GM21526 (cell line): ENCODE measurements around the gene P2RY12.

Experiments
- ATAC-seq: cut with Tn5 transposase; IDR thresholded peaks from one replicate; pipeline ENCODE4 v1.9.1; 2021; ENCODE audit warnings: moderate library complexity; ENCODE audit not compliant: unreplicated experiment, low FRiP score

Gene P2RY12

GRCh38 chr3:151350656-151351055 lies 33.9 kb downstream of the P2RY12 start:
- ATAC-seq: no peak

GRCh38 chr3:151347432-151347831 lies 37.1 kb downstream of the P2RY12 start:
- no peak for ATAC-seq

GRCh38 chr3:151346292-151346691 lies 38.3 kb downstream of the P2RY12 start:
- no peak for ATAC-seq

- no peak for ATAC-seq
These were observed 38.7 kb downstream of the P2RY12 start for GRCh38 chr3:151345859-151346258.

- ATAC-seq: no peak
These were observed 52.9 kb downstream of the P2RY12 start for GRCh38 chr3:151331696-151332095.

GRCh38 chr3:151330899-151331298 lies 53.7 kb downstream of the P2RY12 start:
- no peak for ATAC-seq

- no peak for ATAC-seq
These were observed 54.2 kb downstream of the P2RY12 start for GRCh38 chr3:151330379-151330778.

- ATAC-seq: no peak
These were observed 55.2 kb downstream of the P2RY12 start, which contains the start of gene P2RY13 for GRCh38 chr3:151329363-151329762. Gene P2RY13, minus strand, starts transcription at chr3:151329549. Its CDS starts 21 bp downstream, at chr3:151329528.

- no peak for ATAC-seq
These were observed 56.1 kb downstream of the P2RY12 start for GRCh38 chr3:151328298-151328995.

GRCh38 chr3:151327571-151328198 lies 56.9 kb downstream of the P2RY12 start:
- no peak for ATAC-seq

GRCh38 chr3:151322511-151322910 lies 62.0 kb downstream of the P2RY12 start:
- no peak for ATAC-seq

GRCh38 chr3:151321526-151321925 lies 63.0 kb downstream of the P2RY12 start:
- ATAC-seq: no peak

GRCh38 chr3:151320131-151320530 lies 64.4 kb downstream of the P2RY12 start:
- no peak for ATAC-seq

GRCh38 chr3:151319628-151320027 lies 64.9 kb downstream of the P2RY12 start:
- no peak for ATAC-seq

- ATAC-seq: no peak
These were observed 65.6 kb downstream of the P2RY12 start for GRCh38 chr3:151318991-151319390.

GRCh38 chr3:151318313-151318712 lies 66.2 kb downstream of the P2RY12 start:
- ATAC-seq: no peak

GRCh38 chr3:151316267-151316991 lies 68.1 kb downstream of the P2RY12 start, which contains the start of gene GPR87:
Gene GPR87, minus strand, starts transcription at chr3:151316820. Its CDS starts 16,720 bp downstream, at chr3:151300100.
- ATAC-seq: no peak

- no peak for ATAC-seq
These were observed 68.7 kb downstream of the P2RY12 start for GRCh38 chr3:151315846-151316245.

- ATAC-seq: no peak
These were observed 69.4 kb downstream of the P2RY12 start for GRCh38 chr3:151315136-151315535.

- ATAC-seq: no peak
These were observed 70.0 kb downstream of the P2RY12 start for GRCh38 chr3:151314593-151314992.

- ATAC-seq: no peak
These were observed 70.4 kb downstream of the P2RY12 start for GRCh38 chr3:151314137-151314536.
